Psoas muscle (tissue), 8 donors: ENCODE measurements around the gene TXNRD1. TPM values are rescaled to one million over a fixed set of nuclear protein-coding genes. Genes with fewer than 3 reads are reported as not detected.

ENCODE experiments used
- ATAC-seq, 4 donors: fragments of 200-7000 bp; cut with Tn5 transposase; one replicate each; pipeline ENCODE4 v1.9.1; 2020; ENCODE audit warnings: moderate library complexity in 3 of 4, mild to moderate bottlenecking in 2 of 4
- DNase-seq, 2 donors: peaks; one replicate each; pipeline ENCODE4 v3.0.0-alpha.2; 2020
- H3K27ac ChIP-seq: fragments of 200-600 bp; one replicate; pipeline ENCODE4 v1.8.0; 2022
- H3K27me3 ChIP-seq, 3 donors: fragments of 200-600 bp in 1 of 3; one replicate each; pipeline versions ENCODE4 v1.6.1 to v1.8.0; 2013 to 2022; ENCODE audit warnings: low read length in 2 of 3, mild to moderate bottlenecking in 2 of 3, moderate library complexity in 1 of 3; ENCODE audit not compliant: insufficient read depth in 3 of 3
- H3K36me3 ChIP-seq, 2 donors: fragments of 200-600 bp in 1 of 2; one replicate each; pipeline versions ENCODE4 v1.6.1 to v1.8.0; 2013 to 2022; ENCODE audit warnings: low read depth in 1 of 2, mild to moderate bottlenecking in 1 of 2, moderate library complexity in 1 of 2; ENCODE audit not compliant: insufficient read depth in 1 of 2
- H3K4me1 ChIP-seq: fragments of 200-600 bp; one replicate; pipeline ENCODE4 v1.8.0; 2022
- H3K4me3 ChIP-seq: fragments of 200-600 bp; one replicate; pipeline ENCODE4 v1.8.0; 2022; ENCODE audit warnings: mild to moderate bottlenecking
- H3K9me3 ChIP-seq: fragments of 200-600 bp; one replicate; pipeline ENCODE4 v1.8.0; 2022
- CTCF ChIP-seq: fragments of 200-600 bp; IDR thresholded peaks from one replicate; pipeline ENCODE4 v1.8.0; 2022; ENCODE audit warnings: antibody characterized with exemption
- WGBS, 3 donors: extraction: QIAGEN DNeasy Blood & Tissue Kit; methylation state at CpG; one replicate each; pipeline versions ENCODE4 v1.1.6 to v1.1.7; 2013; 5-methylcytosine and 5-hydroxymethylcytosine counted together
- intact Hi-C, 2 donors: fragments of 100-400 bp; cut with DNase I; formaldehyde crosslinking; loops; one replicate each; pipeline versions ENCODE4 v1.11.0 to v1.14.2; 2022
- polyA plus RNA-seq, 3 donors: library from polyadenylated mRNA; stranded (reverse); fragments of 200-250 nt; gene quantifications; one replicate each; pipeline ENCODE4 v1.2.3, GENCODE V29; 2013
- total RNA-seq, 4 donors: library from RNA; stranded (reverse); fragmentation: NEBNext Ultra II Directional in 2 of 4; extraction: Animal tissue kit (Norgen Biotek cat#: 25700) in 2 of 4; gene quantifications; one replicate each; pipeline versions ENCODE4 v1.2.1 to v1.2.4, GENCODE V29; 2021 to 2023
- donor health status: healthy with polysubstance abuse.
- donor health status: DM: no; HTN: no; CAD: no; lungs with moderate emphysema.
- donor health status: Bipolar disorder and iron deficiency.
- donor health status: healthy.
- donor health status: DM: yes; HTN: yes; CAD: no.
- donor health status: DM: no; HTN: no; CAD: no.
- donor health status: DM: no; HTN: no; CAD: no.
- donor health status: DM: yes; HTN: yes; CAD: no.

The TXNRD1 gene
- total and polyA plus RNA-seq, 7 donors = 46.0 to 249 (median 110) TPM

GRCh38 chr12:104242546-104243206, 27.1 kb downstream of the TXNRD1 start:
- no peak overlapping the region for H3K4me3 ChIP-seq
- ATAC-seq (no peak), DNase-seq (no peak)
- WGBS, 3 donors = 43 to 57% (median 57%) methylated on average over 3 of the region's 3 CpGs
- intact Hi-C loops = no loop called here
- H3K4me1 ChIP-seq = peaks cover 8% of the 10 kb centered on the region
- H3K36me3 ChIP-seq = no peaks in the 10 kb centered on the region
- H3K27me3 ChIP-seq = no peaks in the 10 kb centered on the region
- no peak overlapping the region for H3K27ac ChIP-seq
- TF ChIP-seq CTCF = no peak
- H3K9me3 ChIP-seq = no peaks in the 10 kb centered on the region

- no peak for TF ChIP-seq CTCF
- no peak overlapping the region for H3K4me3 ChIP-seq
- H3K9me3 ChIP-seq = no peaks in the 10 kb centered on the region
- H3K27me3 ChIP-seq = no peaks in the 10 kb centered on the region
- H3K36me3 ChIP-seq = no peaks in the 10 kb centered on the region
- peaks cover 8% of the 10 kb centered on the region for H3K4me1 ChIP-seq
- no peak for DNase-seq
- no peak for ATAC-seq
- intact Hi-C loops = no loop called here
- WGBS, 3 donors = 26 to 47% (median 41%) methylated on average over 4 of the region's 4 CpGs
- H3K27ac ChIP-seq = no peak overlapping the region
These were observed 28.0 kb downstream of the TXNRD1 start for GRCh38 chr12:104243551-104243950.

- H3K27me3 ChIP-seq = no peaks in the 10 kb centered on the region
- no peaks in the 10 kb centered on the region for H3K9me3 ChIP-seq
- H3K4me3 ChIP-seq = no peak overlapping the region
- no peak for TF ChIP-seq CTCF
- 58 to 74% (median 74%) methylated on average over 1 of the region's 1 CpG for WGBS, 3 donors
- H3K36me3 ChIP-seq = no peaks in the 10 kb centered on the region
- intact Hi-C loops = no loop called here
- H3K27ac ChIP-seq = no peak overlapping the region
- H3K4me1 ChIP-seq = peaks cover 8% of the 10 kb centered on the region
- DNase-seq (no peak), ATAC-seq (no peak)
These were observed 28.4 kb downstream of the TXNRD1 start for GRCh38 chr12:104243971-104244370.

GRCh38 chr12:104247698-104248097, 32.1 kb downstream of the TXNRD1 start:
- H3K4me1 ChIP-seq = peaks cover 8% of the 10 kb centered on the region
- H3K9me3 ChIP-seq = no peaks in the 10 kb centered on the region
- no peak overlapping the region for H3K27ac ChIP-seq
- H3K27me3 ChIP-seq = no peaks in the 10 kb centered on the region
- ATAC-seq (no peak), DNase-seq (no peak)
- no peaks in the 10 kb centered on the region for H3K36me3 ChIP-seq
- H3K4me3 ChIP-seq = no peak overlapping the region
- 62 to 68% (median 63%) methylated on average over 5 of the region's 5 CpGs for WGBS, 3 donors
- TF ChIP-seq CTCF = no peak
- intact Hi-C loops = no loop called here

GRCh38 chr12:104248444-104248843, 32.9 kb downstream of the TXNRD1 start:
- TF ChIP-seq CTCF = no peak
- H3K9me3 ChIP-seq = no peaks in the 10 kb centered on the region
- H3K27ac ChIP-seq = no peak overlapping the region
- no peaks in the 10 kb centered on the region for H3K36me3 ChIP-seq
- no peak for ATAC-seq
- intact Hi-C loops = no loop called here
- 92 to 93% (median 92%) methylated on average over 8 of the region's 8 CpGs for WGBS, 3 donors
- H3K4me3 ChIP-seq = no peak overlapping the region
- DNase-seq = no peak
- peaks cover under 1% of the 10 kb centered on the region for H3K4me1 ChIP-seq
- H3K27me3 ChIP-seq = no peaks in the 10 kb centered on the region
